WTC11 (cell line): ENCODE results near the gene ADAM29.

Experiments used
- ELF4 ChIP-seq: sonication (generic); formaldehyde crosslinking; IDR thresholded peaks from 2 replicates; pipeline ENCODE4 v1.8.1; 2022; ENCODE audit warnings: low read depth, mild to moderate bottlenecking, moderate library complexity, missing genetic modification reagents
- SMAD3 ChIP-seq: sonication (generic); formaldehyde crosslinking; IDR thresholded peaks from 2 replicates; pipeline ENCODE4 v1.8.0; 2022; ENCODE audit warnings: missing genetic modification reagents, mild to moderate bottlenecking, borderline replicate concordance
- TF ChIP-seq, protein P1 (sequence below): fragments of 200-600 bp; IDR thresholded peaks from 2 replicates; pipeline ENCODE4 v1.8.0; 2022; ENCODE audit warnings: antibody characterized with exemption
- TF ChIP-seq, protein P2 (sequence below): sonication (generic); formaldehyde crosslinking; IDR thresholded peaks from 2 replicates; pipeline ENCODE4 v1.8.1; 2023; ENCODE audit warnings: mild to moderate bottlenecking, missing genetic modification reagents

DNA sequence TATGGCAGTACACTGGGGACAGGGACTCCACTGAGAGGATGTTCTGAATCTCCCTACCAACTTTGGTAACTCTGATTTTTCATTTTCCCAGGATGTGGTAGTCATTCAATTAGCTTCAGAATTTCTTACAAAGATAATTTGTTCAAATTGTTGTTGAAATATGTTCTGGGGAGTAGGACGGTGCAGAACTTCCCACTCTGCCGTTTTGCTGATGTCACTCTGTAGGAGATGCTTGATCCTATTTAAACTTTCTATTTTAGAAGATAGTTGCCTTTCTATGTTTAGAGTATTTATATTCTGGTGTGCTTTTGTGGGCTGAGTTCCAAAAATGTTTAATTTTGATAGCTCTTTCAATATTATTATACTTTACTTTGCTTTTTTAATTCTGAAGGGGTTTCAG, 55.2 kb downstream of the ADAM29 start:
- TF ChIP-seq ELF4 (CRISPR knock-in tag) (no peak), SMAD3 (CRISPR knock-in tag) (no peak)
- TF ChIP-seq, protein P1, sequence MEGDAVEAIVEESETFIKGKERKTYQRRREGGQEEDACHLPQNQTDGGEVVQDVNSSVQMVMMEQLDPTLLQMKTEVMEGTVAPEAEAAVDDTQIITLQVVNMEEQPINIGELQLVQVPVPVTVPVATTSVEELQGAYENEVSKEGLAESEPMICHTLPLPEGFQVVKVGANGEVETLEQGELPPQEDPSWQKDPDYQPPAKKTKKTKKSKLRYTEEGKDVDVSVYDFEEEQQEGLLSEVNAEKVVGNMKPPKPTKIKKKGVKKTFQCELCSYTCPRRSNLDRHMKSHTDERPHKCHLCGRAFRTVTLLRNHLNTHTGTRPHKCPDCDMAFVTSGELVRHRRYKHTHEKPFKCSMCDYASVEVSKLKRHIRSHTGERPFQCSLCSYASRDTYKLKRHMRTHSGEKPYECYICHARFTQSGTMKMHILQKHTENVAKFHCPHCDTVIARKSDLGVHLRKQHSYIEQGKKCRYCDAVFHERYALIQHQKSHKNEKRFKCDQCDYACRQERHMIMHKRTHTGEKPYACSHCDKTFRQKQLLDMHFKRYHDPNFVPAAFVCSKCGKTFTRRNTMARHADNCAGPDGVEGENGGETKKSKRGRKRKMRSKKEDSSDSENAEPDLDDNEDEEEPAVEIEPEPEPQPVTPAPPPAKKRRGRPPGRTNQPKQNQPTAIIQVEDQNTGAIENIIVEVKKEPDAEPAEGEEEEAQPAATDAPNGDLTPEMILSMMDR = no peak
- TF ChIP-seq, protein P2, sequence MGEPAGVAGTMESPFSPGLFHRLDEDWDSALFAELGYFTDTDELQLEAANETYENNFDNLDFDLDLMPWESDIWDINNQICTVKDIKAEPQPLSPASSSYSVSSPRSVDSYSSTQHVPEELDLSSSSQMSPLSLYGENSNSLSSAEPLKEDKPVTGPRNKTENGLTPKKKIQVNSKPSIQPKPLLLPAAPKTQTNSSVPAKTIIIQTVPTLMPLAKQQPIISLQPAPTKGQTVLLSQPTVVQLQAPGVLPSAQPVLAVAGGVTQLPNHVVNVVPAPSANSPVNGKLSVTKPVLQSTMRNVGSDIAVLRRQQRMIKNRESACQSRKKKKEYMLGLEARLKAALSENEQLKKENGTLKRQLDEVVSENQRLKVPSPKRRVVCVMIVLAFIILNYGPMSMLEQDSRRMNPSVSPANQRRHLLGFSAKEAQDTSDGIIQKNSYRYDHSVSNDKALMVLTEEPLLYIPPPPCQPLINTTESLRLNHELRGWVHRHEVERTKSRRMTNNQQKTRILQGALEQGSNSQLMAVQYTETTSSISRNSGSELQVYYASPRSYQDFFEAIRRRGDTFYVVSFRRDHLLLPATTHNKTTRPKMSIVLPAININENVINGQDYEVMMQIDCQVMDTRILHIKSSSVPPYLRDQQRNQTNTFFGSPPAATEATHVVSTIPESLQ = no peak
